NCI-H748 (cell line): ENCODE results near the gene USP47.

Experiments used
- DNase-seq: peaks from one replicate; lab custom pipeline; 2025; ENCODE audit not compliant: unreplicated experiment; lab: John Stamatoyannopoulos, UW

The USP47 gene

GRCh38 chr11:11865449-11865848 lies 23.7 kb downstream of the USP47 start:
- no peak for DNase-seq

GRCh38 chr11:11866203-11866602 lies 24.4 kb downstream of the USP47 start:
- no peak for DNase-seq

DNA sequence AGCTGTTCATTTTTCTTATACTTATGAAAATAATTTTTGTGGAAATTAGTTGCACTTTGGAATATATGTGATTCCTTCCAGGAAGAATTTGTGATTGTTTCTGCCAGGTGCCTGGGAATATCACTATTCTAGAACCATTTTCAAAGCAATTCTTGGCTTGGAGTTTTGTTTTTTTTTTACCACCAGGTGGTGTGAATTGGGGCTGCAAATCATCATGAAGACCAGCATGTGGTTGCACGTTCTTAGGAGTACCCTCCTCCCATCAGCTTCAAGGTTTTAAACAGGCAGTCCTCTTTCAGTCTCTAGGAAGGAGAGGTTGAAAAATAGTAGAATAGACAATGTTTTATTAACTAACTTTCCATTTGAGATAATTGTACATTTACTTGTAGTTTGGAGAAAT lies 25.9 kb downstream of the USP47 start:
- DNase-seq: no peak

DNA sequence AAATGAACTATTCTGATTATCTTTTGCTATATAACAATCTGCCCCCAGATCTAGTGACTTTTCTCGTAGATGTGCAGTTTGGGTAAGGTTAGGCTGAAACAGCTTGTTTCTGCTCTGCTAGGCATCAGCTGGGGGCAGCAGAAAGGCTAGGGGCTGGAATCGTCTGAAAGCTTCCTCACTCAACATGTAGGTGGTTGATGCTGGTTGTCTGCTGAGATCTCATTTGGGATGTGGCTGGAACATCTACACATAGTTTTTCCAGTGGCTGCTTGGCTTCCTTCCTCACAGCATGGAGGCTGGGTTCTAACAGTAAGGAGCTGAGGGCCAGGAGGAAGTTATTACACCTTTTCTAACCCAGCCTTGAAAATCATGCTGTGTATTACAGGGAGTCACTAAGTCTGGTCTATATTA lies 30.2 kb downstream of the USP47 start:
- no peak for DNase-seq

GRCh38 chr11:11876458-11876857 lies 34.7 kb downstream of the USP47 start:
- peak; percentile 11 for DNase-seq

DNA sequence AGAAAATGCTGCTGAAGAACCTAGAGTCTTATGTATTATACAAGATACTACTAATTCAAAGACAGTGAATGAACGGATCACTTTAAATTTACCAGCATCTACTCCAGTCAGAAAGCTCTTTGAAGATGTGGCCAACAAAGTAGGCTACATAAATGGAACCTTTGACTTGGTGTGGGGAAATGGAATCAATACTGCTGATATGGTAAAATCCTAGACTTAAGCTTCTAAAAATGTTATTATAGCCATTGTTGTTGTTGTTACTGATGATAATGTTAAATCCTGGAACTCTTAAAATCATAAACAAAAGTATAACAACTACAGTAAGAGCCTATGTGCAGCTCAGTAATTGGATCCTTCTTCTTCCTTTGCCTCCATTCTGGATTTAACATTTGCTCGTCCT lies 38.4 kb downstream of the USP47 start:
- DNase-seq: no peak

DNA sequence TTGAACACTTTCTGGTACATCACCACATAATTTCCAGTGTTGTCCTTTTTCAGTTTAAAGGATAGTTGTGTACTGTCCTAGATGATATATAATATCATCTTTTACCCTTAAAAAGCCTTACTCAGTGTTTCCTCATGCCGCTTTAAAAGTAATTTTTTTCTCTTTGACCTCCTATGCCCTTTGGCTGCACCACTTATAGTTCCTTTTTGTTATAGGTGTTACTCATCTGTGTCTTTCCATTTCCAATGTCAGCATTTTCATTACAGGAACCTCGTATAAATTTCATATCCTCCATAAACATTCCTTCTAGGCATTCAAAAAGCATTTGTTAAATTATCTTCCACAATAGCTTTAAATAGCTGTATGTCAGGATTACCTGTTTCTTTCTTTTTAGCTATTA lies 40.8 kb downstream of the USP47 start:
- DNase-seq: no peak

DNA sequence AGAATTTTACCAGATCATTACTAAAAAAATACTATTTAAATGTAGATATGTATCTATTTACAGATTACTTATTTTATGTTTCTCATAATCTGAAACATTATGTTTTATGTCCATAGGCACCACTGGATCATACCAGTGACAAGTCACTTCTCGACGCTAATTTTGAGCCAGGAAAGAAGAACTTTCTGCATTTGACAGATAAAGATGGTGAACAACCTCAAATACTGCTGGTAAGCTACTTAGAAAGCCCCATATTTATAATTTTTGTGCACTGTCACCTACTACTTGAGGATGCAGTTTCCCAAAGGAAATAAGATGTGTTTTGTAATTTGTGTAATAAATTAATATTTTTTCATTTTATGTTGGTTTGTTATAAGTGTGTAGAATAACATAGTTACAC lies 42.6 kb downstream of the USP47 start:
- DNase-seq: no peak

DNA sequence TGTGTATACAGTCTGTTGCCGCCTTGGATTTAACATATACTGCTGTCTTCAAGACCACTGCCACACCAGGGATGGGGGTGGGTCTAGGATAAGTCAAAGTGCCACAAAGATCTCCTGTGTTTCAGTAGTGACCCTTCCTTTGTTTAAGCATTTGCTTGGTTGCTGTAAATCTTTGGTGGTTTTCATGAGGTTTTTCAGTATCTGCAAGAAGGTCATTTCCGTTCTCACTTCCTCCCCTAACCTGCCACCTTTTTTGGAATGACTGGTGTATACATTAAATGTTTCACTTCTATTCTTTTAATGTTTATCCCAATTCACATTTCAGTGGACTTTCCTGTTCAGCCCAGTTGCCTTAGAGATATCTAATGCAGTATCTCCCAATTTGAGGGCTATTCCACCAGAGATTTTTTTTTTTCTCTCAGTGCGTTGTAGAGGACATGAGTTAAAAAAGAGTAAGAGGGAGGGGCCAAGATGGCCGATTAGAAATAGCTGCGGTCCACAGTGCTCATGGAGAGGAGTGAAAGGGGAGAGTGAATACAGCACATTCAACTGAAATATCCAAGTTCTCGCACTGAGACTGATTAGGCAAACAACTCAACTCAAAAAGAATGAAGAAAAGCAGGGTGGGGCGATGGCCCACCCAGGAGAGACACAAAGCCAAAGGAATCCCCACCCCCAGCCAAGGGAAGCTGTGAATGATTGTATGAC lies 43.2 kb downstream of the USP47 start:
- DNase-seq: no peak

DNA sequence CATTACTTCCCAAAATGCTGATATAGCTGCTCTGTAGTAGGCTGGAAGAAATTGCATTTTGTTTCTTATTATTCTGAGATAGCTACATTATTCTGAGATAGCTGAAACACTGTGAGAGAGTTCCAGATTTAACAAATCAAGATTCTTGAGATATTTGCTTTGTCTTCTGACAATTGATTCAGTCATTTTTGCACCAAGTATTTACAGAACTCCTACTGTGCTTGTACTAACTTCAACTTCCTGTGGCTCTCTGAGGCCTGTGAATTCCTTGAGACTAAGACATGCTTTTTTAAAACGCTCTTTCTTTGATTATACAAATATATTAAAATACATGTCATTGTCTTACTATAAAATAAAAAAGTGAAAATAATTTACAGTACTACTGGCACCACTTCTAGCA lies 52.7 kb downstream of the USP47 start:
- DNase-seq: no peak

DNA sequence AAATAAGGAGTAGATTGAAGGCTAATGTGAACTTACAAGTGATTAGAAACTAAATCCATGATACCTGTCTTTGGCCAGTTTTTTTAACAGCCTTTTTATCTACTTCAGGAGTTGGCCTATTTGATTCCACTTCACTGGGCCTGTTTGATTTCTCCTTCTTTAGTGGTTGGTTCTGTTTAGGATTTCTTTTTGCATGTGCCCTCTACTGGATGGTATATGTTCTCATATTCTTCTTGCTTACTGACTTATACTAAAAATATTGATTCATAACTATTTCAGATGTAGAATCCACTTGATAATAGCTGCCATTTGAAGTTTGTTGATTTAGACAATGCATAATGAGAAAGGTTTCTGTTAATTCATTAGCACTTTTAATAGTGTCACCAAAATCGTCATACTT lies 53.9 kb downstream of the USP47 start:
- DNase-seq: no peak

DNA sequence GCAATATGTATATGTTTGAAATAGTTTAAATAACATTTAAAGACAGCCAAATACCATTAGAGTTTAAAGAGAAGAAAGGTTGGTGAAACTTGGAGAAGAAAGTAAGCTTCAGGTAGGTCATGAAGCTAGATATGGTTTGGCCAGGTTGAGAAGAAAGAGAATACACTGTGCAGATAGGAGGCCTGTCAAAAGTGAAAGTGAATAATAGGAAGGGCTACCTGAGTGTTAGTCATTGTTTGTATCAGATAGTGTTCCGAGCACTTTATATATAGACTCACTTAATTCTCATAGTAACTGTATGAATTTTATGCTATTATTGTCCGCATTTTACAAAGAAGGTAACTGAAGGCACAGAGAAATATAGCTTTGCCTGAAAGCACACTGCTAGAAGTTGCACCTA lies 56.9 kb downstream of the USP47 start:
- no peak for DNase-seq

DNA sequence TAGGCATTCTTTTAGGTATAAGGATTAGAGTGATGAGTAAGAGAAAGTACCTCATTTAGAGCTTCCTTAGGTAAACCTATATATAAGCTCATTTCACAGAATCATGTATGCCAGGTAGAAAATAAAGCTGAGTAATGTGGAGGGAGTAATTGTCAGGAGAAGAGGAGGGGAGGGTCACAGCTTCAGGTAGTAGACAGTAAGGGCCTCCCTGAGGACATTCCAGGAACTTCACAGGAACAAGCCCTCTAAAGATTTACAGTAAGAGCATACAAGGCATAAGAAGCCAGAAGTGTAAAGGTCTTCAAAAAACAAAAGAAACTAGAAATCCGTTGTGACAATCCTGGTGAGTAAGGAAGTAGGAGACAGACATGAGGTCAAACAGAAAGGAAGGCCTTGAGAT lies 57.6 kb downstream of the USP47 start:
- DNase-seq: no peak

- DNase-seq: no peak
These were observed 60.2 kb downstream of the USP47 start for GRCh38 chr11:11901929-11902328.

GRCh38 chr11:11909727-11910126 lies 68.0 kb downstream of the USP47 start:
- no peak for DNase-seq

DNA sequence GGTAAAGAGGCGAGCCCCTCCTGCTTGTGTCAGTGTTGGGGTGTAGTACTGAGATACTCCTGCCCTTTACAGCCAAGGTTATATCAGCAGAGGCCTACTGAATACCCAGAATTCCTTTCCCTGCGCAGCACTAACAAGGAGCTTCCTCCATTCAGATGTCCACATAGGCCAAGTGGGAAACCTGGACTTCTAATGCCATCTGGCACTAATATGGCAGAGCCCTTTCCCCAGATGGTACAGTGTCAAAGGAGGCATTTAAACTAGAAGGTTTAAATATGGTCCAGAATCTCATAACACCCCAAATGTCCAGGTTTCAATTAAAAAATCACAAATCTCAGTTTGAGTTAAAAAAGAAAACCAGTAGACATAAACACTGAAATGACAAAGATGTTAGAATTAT lies 68.8 kb downstream of the USP47 start:
- no peak for DNase-seq

DNA sequence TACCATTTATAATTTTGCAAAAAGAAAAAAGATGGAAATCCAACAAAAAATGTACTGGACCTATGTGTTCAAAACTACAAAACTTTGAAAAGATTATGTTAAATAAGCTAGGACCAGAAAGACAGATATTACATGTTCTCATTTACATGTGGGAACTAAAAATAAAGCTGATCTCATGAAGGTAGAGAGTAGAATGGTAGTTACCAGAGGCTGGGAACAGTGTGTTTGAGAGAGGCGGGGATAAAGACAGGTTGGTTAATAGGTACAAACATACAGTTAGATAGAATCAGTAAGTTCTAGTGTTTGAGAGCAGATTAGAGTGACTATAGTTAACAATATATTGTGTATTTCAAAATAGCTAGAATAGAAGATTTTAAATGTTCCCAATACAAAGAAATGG lies 71.6 kb downstream of the USP47 start:
- no peak for DNase-seq

DNA sequence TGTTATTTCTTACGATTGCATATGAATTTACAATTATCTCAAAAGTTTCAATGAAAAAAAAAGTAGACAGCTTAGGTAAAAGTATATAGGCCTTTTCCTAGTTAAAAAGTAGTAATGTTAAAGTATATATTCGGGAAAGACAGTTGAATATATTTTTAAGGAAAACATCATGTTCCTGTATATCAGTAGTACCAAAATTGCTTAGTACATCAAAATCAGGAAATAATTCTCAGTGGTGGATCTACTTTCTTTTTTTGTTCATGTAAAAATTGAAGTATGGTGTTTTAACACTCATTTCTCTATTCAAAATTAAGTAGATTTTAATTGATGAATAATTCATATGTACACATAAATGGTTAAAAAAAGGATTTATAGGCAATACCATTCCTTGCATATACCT lies 73.9 kb downstream of the USP47 start:
- DNase-seq: no peak

- no peak for DNase-seq
These were observed 75.2 kb downstream of the USP47 start for GRCh38 chr11:11916981-11917399.

GRCh38 chr11:11923828-11924227 lies 82.1 kb downstream of the USP47 start:
- DNase-seq: no peak

GRCh38 chr11:11929920-11930319 lies 88.1 kb downstream of the USP47 start:
- no peak for DNase-seq

DNA sequence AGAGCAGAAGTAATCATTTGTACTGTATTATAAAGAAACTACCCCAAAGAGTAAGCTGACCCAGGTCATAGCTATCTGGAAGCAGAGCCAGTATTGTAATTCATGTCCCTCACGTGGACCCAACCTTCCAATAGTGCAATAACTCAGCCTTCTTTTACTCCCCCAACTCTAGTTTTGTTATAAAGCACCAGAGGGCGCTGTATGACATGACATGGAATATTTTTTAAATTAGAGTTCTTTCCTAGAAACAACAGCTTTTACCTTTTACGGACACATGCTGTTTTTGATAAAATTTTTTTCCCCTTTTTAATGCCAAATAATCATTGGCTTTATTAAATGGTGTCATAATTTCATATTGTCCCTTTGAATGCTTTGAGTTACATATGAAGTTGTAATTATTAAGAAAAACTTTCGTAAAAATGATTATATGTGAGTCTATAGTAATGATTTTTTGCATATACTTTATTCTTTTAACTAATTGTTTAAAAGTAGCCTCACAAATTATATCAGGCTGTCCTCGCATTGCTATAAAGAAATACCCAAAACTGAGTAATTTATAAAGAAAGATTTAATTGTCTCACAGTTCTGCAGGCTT lies 89.8 kb downstream of the USP47 start:
- peak; percentile 58 for DNase-seq

- DNase-seq: no peak
These were observed 93.8 kb downstream of the USP47 start for GRCh38 chr11:11935536-11935935.
